HG02884 (cell line): ENCODE data around the gene SLC25A28.
"Not testable (repeated sequence)": the region's sequence is repeated elsewhere in the genome, so short reads cannot be mapped to it uniquely, and the experiment has no call there.

Experiments used
- ATAC-seq: cut with Tn5 transposase; IDR thresholded peaks from one replicate; pipeline ENCODE4 v1.9.1; 2021; ENCODE audit warnings: mild to moderate bottlenecking, moderate library complexity; ENCODE audit not compliant: unreplicated experiment

The SLC25A28 gene

GRCh38 chr10:99628923-99629624, 8.8 kb upstream of the SLC25A28 start:
- peak; percentile 14 for ATAC-seq

- not testable (repeated sequence) for ATAC-seq
Measured at GRCh38 chr10:99625124-99625523, 4.9 kb upstream of the SLC25A28 start.

- no peak for ATAC-seq
Measured at GRCh38 chr10:99623919-99624318, 3.7 kb upstream of the SLC25A28 start.

GRCh38 chr10:99621454-99622251, 1.4 kb upstream of the SLC25A28 start:
- ATAC-seq, result no peak

- peak; percentile 82 for ATAC-seq
Measured at GRCh38 chr10:99620711-99621453, 643 bp upstream of the SLC25A28 start.

- no peak for ATAC-seq
Measured at GRCh38 chr10:99619090-99619800, 994 bp downstream of the SLC25A28 start.

- no peak for ATAC-seq
Measured at GRCh38 chr10:99617696-99618095, 2.5 kb downstream of the SLC25A28 start.

GRCh38 chr10:99615426-99615825, 4.8 kb downstream of the SLC25A28 start:
- no peak for ATAC-seq

GRCh38 chr10:99612167-99612831, 7.9 kb downstream of the SLC25A28 start:
- ATAC-seq, result no peak

- no peak for ATAC-seq
Measured at GRCh38 chr10:99611326-99611725, 8.9 kb downstream of the SLC25A28 start.

GRCh38 chr10:99610221-99610620, 10.0 kb downstream of the SLC25A28 start:
- no peak for ATAC-seq

GRCh38 chr10:99609186-99609585, 11.1 kb downstream of the SLC25A28 start:
- no peak for ATAC-seq

GRCh38 chr10:99605351-99605750, 14.9 kb downstream of the SLC25A28 start:
- ATAC-seq, result no peak

GRCh38 chr10:99604862-99605261, 15.4 kb downstream of the SLC25A28 start:
- no peak for ATAC-seq

- ATAC-seq, result peak; percentile 66
Measured at GRCh38 chr10:99598781-99599509, 21.3 kb downstream of the SLC25A28 start.

- ATAC-seq, result no peak
Measured at GRCh38 chr10:99598011-99598410, 22.2 kb downstream of the SLC25A28 start.

GRCh38 chr10:99596708-99597107, 23.5 kb downstream of the SLC25A28 start:
- not testable (repeated sequence) for ATAC-seq

- ATAC-seq, result no peak
Measured at GRCh38 chr10:99595770-99596465, 24.3 kb downstream of the SLC25A28 start.

GRCh38 chr10:99595236-99595635, 25.0 kb downstream of the SLC25A28 start:
- ATAC-seq, result no peak
